GM19035 (cell line): Measurements from ENCODE around the gene GPATCH8.
A peak's percentile ranks its signal among the peaks of the same experiment; 100 is the strongest.

Source experiments
- ATAC-seq: cut with Tn5 transposase; IDR thresholded peaks from one replicate; pipeline ENCODE4 v1.9.1; 2021; ENCODE audit not compliant: unreplicated experiment

Gene GPATCH8

DNA sequence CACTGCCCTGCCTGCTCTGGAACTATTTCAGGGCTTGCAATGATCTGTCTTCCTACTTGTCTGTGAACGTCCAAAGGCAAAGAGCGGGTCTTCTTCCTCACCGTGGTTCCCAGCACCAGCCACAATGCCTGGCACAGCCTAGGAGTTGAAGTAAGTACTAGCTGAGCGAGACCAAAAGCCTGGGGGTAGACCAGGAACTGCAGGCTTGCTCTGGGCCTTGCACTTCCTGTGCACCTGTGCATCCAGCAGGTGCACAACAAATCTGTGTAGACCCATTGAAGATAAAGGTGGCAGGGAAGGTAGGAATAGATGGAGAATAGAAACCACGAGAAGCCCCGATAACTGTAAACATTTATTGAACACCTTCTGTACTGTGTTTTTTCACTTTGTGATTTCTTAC lies 144.2 kb downstream of the GPATCH8 start:
- ATAC-seq: no peak

DNA sequence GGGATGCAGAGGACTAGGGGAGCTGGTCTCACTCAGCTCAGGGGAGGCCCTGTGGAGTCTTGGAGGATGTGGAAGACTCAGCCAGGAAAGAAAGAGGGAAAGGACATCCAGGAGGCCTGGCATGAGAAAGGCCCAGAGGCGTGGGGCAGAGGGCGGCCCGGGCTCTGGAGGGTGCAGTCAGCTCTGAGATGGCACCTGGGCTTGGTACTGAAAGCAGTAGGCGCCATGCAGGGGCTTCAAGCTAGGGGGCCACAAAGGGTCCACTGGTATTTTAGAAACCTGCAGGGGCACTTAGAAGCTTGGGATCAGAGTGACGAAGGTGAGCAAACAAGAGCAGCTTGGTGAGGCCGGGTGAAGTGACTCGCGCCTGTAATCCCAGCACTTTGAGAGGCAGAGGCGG lies 145.1 kb downstream of the GPATCH8 start:
- no peak for ATAC-seq

DNA sequence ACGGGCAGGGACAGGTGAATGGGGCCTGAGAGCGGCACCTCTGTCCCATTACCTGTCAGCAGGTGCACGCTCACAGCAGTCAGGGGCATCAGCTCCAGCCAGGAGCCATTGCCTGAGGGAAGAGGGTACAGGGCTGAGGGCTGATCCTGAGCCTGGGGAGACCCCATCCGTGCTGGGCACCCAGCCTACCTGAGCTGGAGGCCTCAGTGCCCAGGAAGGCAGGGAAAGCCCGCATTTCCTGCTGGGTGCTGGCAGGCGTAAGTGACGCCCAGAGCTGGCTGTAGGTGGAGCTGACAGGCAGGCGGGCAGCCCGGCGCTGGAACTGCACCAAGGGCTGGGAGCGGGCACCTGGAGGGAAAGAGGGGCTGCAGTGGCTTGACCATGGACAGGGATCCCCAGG lies 147.0 kb downstream of the GPATCH8 start:
- no peak for ATAC-seq

DNA sequence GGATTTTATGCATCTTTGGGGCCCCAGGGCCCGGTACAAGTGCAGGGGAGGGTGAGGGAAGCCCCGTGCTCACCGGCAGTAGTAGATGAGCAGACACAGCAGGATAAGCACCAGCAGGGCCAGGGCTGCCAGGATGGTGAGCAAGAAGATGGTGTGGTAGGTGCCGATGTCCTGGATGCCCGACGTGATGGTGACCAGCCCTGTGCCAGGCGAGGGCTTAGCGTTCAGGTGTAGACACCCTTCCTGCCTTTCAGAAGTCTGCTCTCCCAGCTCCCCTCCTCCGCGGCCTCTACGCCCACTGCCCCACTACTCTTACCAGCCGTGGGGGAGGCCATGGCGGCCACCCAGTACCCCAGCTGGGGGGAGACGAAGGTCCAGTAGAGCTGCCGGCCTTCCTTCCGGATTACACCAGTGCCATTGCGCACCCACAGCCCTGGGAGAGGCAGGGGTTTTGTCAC lies 147.5 kb downstream of the GPATCH8 start:
- ATAC-seq: no peak

DNA sequence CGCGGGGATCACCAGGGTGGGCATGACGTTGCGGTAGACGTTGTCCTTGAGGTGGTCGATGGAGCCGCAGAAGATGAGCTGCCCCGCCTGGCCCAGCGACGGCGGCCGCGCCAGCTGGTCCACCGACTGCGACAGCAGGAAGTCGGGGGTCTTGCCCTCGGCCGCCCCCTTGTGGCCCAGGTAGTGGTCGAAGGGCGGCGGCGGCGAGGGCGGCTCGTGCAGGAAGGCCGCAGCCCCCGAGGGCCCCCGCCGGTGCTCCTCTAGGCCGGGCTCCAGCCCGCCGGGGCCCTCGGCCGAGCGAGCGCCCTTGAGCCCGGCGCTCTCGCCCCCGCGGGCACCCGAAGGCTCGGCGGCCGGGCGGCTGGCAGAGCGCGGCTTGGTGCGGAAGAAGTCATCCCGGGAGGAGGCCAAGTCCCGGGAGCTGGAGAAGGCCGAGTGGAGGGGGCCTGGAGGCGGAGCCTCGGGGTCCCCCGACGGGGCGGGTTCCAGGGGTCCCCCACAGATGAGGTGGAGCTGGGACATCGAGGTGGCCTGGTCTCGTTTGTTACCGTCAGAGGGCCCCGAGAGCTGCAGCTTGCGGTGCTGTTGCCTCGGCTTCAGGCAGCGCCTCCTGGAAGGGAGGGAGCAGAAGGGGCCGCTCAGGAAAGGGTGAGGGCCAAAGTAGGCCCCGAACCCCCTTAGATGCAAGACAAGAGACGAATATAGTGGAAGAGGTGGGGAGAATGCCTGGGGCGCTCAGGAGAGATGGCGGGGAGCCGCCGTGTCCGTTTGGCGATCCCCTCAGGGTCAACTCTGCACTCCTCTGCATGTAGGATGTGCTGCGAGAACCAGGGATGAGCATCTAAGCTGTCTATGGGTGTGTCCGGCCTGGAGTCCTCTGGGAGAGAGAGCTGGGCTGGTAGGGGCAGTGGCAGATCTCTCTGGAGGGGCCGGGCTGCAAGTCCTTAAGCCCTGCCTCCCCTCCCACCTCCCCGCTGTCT lies 148.3 kb downstream of the GPATCH8 start:
- no peak for ATAC-seq

DNA sequence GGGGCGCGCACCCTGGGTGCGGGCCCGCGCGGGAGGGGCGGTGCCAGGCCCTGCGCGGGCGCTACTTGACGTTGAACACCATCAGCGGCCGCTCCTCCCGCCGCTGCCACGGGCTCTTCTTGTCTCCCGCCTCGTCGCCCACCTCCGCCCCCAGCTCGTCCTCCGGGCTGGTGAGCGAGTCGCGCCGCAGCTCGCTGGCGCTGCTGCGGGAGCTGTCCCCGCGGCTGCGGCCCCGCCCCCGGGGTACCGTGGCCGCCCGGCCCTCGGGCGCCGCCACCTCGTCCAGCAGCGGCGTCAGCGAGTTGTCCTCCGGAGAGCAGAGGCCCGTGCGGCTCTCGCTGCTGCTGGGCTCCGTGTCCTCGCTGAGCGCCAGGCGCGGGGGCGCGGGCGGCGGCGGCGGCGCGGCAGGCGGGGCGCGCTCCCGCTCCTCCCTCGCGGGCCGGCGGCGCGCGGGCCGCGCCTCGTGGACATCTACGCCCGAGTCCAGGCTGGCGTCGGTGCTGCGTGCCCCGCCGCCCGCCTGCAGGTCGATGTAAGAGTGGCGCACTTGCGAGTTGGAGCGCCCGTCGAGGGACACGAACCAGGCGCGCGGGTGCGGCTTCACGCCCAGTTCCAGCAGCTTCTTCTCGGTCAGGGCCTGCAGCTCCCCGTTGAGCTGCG lies 149.4 kb downstream of the GPATCH8 start:
- ATAC-seq: no peak

DNA sequence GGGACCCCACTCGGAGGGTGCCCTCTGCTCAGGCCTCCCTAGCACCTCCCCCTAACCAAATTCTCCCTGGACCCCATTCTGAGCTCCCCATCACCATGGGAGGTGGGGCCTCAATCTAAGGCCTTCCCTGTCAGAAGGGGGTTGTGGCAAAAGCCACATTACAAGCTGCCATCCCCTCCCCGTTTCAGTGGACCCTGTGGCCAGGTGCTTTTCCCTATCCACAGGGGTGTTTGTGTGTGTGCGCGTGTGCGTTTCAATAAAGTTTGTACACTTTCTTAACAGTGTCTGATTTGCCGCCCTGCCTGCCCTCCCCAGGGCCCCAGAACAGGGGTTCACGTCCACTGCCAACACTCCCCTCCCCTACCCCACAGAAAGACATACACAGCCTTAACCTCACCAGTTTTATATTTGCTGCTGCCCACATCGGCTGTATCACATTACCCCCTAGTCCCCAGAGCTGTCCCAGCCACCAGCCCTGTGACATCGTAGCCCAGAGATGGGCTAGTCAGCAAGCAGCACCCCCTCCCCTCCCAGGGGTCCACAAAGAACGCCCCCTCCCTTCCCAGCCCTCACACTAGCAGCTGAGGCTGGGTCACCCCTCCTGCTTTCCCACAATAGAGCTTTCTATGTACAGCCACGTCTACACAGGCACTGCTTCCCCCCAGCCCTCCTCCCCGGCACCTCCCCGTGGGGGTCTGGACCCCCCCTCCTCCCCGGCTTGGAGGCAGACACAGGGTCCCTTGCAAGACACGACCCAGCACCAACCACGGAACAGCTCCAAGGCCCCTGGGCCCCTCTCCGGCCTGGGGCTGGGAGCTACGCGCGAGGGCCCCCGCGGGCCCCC lies 150.2 kb downstream of the GPATCH8 start:
- ATAC-seq: no peak

DNA sequence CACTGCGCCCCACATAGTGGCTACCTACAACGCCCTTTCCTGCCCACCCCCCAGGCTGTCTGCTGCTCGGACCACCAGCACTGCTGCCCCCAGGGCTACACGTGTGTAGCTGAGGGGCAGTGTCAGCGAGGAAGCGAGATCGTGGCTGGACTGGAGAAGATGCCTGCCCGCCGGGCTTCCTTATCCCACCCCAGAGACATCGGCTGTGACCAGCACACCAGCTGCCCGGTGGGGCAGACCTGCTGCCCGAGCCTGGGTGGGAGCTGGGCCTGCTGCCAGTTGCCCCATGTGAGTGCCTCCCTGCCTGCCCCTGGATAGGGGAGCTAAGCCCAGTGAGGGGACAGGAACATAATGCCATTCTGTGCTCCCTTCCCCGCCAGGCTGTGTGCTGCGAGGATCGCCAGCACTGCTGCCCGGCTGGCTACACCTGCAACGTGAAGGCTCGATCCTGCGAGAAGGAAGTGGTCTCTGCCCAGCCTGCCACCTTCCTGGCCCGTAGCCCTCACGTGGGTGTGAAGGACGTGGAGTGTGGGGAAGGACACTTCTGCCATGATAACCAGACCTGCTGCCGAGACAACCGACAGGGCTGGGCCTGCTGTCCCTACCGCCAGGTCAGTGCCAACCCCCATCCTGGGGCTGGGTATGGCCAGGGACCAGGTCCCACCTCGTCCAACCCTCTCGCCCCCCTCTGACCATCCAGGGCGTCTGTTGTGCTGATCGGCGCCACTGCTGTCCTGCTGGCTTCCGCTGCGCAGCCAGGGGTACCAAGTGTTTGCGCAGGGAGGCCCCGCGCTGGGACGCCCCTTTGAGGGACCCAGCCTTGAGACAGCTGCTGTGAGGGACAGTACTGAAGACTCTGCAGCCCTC lies 151.0 kb downstream of the GPATCH8 start:
- no peak for ATAC-seq

DNA sequence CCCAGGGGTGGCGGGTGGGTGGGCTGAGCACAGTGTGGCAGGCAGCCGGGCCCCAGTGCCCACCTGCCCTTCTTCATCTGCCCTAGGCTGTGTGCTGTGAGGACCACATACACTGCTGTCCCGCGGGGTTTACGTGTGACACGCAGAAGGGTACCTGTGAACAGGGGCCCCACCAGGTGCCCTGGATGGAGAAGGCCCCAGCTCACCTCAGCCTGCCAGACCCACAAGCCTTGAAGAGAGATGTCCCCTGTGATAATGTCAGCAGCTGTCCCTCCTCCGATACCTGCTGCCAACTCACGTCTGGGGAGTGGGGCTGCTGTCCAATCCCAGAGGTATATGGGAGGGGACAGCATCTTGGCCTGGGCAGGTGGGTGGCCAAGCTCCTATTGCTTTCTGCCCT lies 151.7 kb downstream of the GPATCH8 start:
- no peak for ATAC-seq

DNA sequence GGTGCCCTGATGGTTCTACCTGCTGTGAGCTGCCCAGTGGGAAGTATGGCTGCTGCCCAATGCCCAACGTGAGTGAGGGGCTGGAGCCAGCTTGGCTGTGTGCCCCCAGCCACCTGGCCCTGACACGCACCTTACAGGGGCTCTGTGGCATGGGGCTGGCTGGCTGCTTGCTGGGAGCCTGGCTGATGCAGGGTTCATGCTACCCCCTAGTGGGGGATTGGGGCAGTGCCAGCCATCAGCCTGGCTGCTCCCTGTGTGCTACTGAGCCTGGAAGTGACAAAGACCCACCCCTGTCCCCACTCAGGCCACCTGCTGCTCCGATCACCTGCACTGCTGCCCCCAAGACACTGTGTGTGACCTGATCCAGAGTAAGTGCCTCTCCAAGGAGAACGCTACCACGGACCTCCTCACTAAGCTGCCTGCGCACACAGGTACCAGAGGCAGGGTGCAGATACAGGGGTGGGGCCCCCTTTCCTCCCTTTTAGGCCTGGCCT lies 152.4 kb downstream of the GPATCH8 start:
- ATAC-seq: no peak

DNA sequence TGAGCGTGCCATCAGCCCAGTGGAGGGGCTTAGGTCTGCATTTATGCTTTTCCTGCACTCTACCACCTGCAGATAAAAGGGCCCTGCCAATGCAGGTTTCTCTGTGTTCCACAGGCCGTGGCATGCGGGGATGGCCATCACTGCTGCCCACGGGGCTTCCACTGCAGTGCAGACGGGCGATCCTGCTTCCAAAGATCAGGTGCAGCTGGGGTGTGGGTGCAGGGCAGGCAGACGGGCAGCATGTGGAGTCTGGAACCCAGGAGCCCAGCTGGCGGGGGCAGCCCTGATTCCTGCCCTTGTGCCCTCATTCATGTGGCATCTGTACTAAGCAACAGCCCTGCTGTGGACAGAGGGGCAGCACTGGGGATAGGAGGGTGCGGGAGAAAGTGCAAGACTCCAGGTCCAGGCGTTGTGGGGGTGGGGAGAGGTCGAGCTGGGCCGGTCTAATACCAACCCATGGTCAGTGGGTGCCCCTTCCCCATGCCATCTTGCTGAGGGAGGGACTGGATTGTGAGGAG lies 153.6 kb downstream of the GPATCH8 start:
- ATAC-seq: no peak

DNA sequence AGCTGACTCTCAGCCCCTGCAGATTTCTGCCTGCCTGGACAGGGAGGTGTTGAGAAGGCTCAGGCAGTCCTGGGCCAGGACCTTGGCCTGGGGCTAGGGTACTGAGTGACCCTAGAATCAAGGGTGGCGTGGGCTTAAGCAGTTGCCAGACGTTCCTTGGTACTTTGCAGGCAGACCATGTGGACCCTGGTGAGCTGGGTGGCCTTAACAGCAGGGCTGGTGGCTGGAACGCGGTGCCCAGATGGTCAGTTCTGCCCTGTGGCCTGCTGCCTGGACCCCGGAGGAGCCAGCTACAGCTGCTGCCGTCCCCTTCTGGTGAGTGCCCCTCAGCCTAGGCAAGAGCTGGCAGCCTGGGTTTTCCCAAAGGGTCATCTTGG lies 154.2 kb downstream of the GPATCH8 start:
- ATAC-seq: no peak

DNA sequence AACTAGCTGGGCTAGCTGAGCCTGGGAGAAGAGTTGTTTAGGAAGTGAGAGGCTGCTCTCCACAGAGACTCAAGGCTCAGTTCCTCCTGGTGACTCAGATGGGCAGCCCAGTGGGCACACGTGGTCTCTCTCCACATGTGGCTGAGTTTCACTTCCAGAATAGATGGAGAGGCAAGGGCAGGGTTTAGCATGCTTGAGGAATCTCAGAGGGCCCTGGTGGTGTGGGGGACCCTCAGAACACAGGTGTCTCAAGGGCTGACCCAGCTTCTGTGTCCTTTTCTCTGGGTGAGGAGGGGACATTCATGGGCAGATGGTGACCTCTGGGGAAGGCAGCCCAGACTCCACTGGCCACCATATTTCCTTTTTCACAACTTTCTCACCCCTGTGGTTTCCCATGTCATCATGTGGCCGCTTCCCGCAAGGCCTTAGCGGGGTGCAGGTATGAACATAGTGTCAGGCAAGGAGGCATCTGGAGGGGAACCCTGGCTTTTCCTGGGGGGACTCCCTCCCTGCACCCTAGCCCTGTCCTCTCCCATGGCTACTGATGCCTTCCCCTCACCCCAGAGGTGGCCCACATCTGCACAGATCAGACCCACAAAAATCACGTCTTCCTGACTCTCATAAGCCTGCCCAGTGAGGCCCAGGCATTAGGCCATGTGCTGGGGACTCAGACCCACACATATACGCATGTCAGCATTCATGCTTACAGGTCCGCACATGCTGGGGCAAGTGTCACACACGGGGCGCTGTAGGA lies 154.8 kb downstream of the GPATCH8 start:
- ATAC-seq: peak; percentile 47
